GM12873 (cell line): Measurements from ENCODE around the gene OXER1.

Experiments
- CTCF ChIP-seq: IDR thresholded peaks from 2 replicates; pipeline ENCODE4 v1.5.1; 2012; ENCODE audit warnings: low read depth, mild to moderate bottlenecking, moderate library complexity, low read length, control low read depth; ENCODE audit not compliant: insufficient read depth; ENCODE audit errors: missing control alignments

The OXER1 gene

GRCh38 chr2:42742740-42743658 is 20.9 kb downstream of the OXER1 start:
- peak; percentile 30 for TF ChIP-seq CTCF

GRCh38 chr2:42741140-42741539 is 22.8 kb downstream of the OXER1 start:
- TF ChIP-seq CTCF: no peak

- TF ChIP-seq CTCF: no peak
Measured at GRCh38 chr2:42736598-42737322, 27.2 kb downstream of the OXER1 start.

- no peak for TF ChIP-seq CTCF
Measured at GRCh38 chr2:42733852-42734251, 30.1 kb downstream of the OXER1 start.

- no peak for TF ChIP-seq CTCF
Measured at GRCh38 chr2:42726680-42727079, 37.3 kb downstream of the OXER1 start.

- no peak for TF ChIP-seq CTCF
Measured at GRCh38 chr2:42725657-42726056, 38.3 kb downstream of the OXER1 start.

GRCh38 chr2:42724886-42725285 is 39.0 kb downstream of the OXER1 start:
- TF ChIP-seq CTCF: no peak
